Measurements from ENCODE around the gene JMJD8. TPM values are rescaled to one million over a fixed set of nuclear protein-coding genes. Genes with fewer than 3 reads are reported as not detected.

JMJD8 gene
- total RNA-seq, 4 donors from 2014 or later: 65.8 to 79.6 (median 71.8) TPM

GRCh38 chr16:706189-707061 lies 22.3 kb upstream of the JMJD8 start:
- ATAC-seq (ENCODE audit: low FRiP score): no peak
- DNase-seq (ENCODE audit: low spot score): no peak

GRCh38 chr16:705431-706188 lies 21.5 kb upstream of the JMJD8 start, which contains the start of gene FBXL16:
TSS of gene FBXL16 (minus strand) at chr16:705801. CDS start at chr16:697405, 8,396 bp downstream.
- ATAC-seq (ENCODE audit: low FRiP score) (no peak), DNase-seq (ENCODE audit: low spot score) (no peak)
- TF ChIP-seq CTCF (IDR thresholded peaks at IDR 0.05): no peak

More at GRCh38 chr16:706189-707061, 22.3 kb upstream of the JMJD8 start:
- no peak for TF ChIP-seq CTCF (IDR thresholded peaks at IDR 0.05)

GRCh38 chr16:704552-705380 lies 20.6 kb upstream of the JMJD8 start:
- no peak for ATAC-seq (ENCODE audit: low FRiP score)
- DNase-seq (ENCODE audit: low spot score): no peak
- no peak for TF ChIP-seq CTCF (IDR thresholded peaks at IDR 0.05)

GRCh38 chr16:704047-704446 lies 19.9 kb upstream of the JMJD8 start:
- TF ChIP-seq CTCF (IDR thresholded peaks at IDR 0.05): no peak
- no peak for ATAC-seq (ENCODE audit: low FRiP score)
- no peak for DNase-seq (ENCODE audit: low spot score)

- no peak for DNase-seq (ENCODE audit: low spot score)
- no peak for TF ChIP-seq CTCF (IDR thresholded peaks at IDR 0.05)
- no peak for ATAC-seq (ENCODE audit: low FRiP score)
Measured at GRCh38 chr16:703406-703805, 19.3 kb upstream of the JMJD8 start.

GRCh38 chr16:702341-702740 lies 18.2 kb upstream of the JMJD8 start:
- DNase-seq (ENCODE audit: low spot score) (no peak), ATAC-seq (ENCODE audit: low FRiP score) (no peak)
- no peak for TF ChIP-seq CTCF (IDR thresholded peaks at IDR 0.05)

Measured in omental fat pad (tissue), 4 donors.